ENCODE measurements around the gene EFNA2. TPM values are rescaled to one million over a fixed set of nuclear protein-coding genes. Genes with fewer than 3 reads are reported as not detected.

The EFNA2 gene
- total and polyA plus RNA-seq, 9 donors = 0.11 TPM; not detected in 8

DNA sequence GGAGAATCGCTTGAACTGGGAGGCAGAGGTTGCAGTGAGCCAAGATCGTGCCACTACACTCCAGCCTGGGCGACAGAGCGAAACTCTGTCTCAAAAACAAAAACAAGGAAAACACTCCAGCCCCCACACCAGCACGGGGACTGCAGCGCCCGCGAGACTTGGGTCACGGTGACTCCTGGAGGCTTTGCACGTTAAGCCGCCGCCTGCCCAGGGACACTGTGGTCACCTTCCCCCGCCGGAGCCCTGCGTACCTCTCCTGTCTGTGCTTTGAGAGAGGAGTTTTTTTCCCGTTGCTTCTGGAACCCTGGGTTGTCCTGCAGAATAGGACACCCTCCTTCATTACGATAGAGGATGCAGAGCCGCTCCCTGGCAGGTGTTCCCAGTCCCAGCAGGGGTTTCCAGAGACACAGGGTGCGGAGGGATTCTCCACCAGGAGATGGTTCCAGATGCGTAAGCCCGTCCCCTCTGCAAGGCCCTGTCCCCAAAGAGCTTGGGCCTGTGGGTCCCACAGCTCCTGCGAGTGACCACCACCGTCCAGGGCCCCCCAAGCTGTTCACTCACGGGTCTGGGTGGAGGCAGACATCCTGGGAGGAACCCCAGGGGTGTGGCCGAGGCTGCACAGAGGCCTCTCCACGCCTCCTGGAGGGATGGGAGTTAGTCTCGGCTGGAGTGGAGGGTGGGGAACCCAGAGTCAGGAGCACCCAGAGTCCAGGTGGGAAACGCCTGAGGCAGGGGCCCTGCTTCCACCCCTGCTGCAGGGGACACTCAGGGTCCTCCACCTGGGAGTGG lies 55.2 kb downstream of the EFNA2 start:
- intact Hi-C loops (cut with DNase I) = no loop called here
- DNase-seq = no peak
- H3K9me3 ChIP-seq = no peaks in the 10 kb centered on the region
- no peaks in the 10 kb centered on the region for H3K27me3 ChIP-seq
- no peaks in the 10 kb centered on the region for H3K4me1 ChIP-seq (ENCODE audit: insufficient read depth)
- H3K27ac ChIP-seq = no peak overlapping the region
- H3K4me3 ChIP-seq = no peak overlapping the region
- H3K36me3 ChIP-seq = no peaks in the 10 kb centered on the region
- WGBS, 3 donors = 64 to 80% (median 66%) methylated on average over 28 of the region's 28 CpGs
- TF ChIP-seq EP300 (IDR thresholded peaks at IDR 0.05) = no peak
- no peak for TF ChIP-seq POLR2A (IDR thresholded peaks at IDR 0.05)
- TF ChIP-seq, protein P1, sequence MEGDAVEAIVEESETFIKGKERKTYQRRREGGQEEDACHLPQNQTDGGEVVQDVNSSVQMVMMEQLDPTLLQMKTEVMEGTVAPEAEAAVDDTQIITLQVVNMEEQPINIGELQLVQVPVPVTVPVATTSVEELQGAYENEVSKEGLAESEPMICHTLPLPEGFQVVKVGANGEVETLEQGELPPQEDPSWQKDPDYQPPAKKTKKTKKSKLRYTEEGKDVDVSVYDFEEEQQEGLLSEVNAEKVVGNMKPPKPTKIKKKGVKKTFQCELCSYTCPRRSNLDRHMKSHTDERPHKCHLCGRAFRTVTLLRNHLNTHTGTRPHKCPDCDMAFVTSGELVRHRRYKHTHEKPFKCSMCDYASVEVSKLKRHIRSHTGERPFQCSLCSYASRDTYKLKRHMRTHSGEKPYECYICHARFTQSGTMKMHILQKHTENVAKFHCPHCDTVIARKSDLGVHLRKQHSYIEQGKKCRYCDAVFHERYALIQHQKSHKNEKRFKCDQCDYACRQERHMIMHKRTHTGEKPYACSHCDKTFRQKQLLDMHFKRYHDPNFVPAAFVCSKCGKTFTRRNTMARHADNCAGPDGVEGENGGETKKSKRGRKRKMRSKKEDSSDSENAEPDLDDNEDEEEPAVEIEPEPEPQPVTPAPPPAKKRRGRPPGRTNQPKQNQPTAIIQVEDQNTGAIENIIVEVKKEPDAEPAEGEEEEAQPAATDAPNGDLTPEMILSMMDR (IDR thresholded peaks at IDR 0.05) = no peak

DNA sequence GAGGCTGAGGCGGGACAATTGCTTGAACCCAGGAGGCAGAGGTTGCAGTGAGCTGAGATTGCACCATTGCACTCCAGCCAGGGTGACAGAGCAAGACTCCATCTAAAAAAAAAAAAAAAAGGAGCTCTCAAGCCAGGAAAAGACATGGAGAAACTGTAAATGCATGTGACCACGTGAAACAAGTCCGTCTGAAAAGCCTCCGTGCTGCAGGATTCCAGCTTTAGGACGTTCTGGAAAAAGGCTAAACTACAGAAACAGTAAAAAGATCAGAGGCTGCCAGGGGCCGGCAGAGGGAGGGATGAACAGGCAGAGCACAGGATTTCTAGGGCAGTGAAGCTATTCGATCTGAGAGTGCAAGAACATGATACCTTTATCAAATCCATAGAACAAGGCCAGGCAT lies 57.4 kb downstream of the EFNA2 start:
- Histone ChIP-seq H3K4me3 (no peak overlapping the region), H3K27me3 (no peaks in the 10 kb centered on the region), H3K27ac (no peak overlapping the region), H3K4me1 (ENCODE audit: insufficient read depth) (no peaks in the 10 kb centered on the region), H3K9me3 (no peaks in the 10 kb centered on the region), H3K36me3 (no peaks in the 10 kb centered on the region)
- TF ChIP-seq, protein P1 (IDR thresholded peaks at IDR 0.05) = no peak
- TF ChIP-seq POLR2A (IDR thresholded peaks at IDR 0.05) = no peak
- no peak for TF ChIP-seq EP300 (IDR thresholded peaks at IDR 0.05)
- DNase-seq = no peak
- intact Hi-C loops (cut with DNase I) = no loop called here
- 5 to 19% (median 8%) methylated on average over 7 of the region's 7 CpGs for WGBS, 3 donors

DNA sequence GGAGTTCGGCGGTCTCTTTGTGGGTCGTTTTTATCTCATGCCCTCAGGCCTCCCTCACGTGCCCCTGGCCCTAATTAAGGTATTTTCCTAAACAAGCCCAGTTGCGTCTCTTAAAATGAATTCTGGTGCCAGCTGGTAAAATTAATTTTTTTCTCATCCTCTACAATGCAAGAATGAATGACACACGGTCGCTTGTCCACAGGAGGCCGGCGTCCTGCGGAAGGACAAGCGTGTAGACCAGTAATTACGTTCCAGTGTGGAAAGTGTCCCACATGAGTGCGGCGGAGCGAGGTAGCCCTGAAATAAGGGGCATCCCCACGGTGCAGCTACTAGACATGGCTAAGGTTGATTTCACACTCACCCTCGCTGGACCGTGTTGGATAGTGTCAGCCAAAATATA lies 63.5 kb downstream of the EFNA2 start:
- Histone ChIP-seq H3K36me3 (no peaks in the 10 kb centered on the region), H3K27me3 (no peaks in the 10 kb centered on the region), H3K9me3 (no peaks in the 10 kb centered on the region), H3K27ac (no peak overlapping the region), H3K4me3 (no peak overlapping the region), H3K4me1 (ENCODE audit: insufficient read depth) (no peaks in the 10 kb centered on the region)
- intact Hi-C loops (cut with DNase I) = no loop called here
- no peak for DNase-seq
- 81 to 82% (median 82%) methylated on average over 18 of the region's 18 CpGs for WGBS, 3 donors
- no peak for TF ChIP-seq POLR2A (IDR thresholded peaks at IDR 0.05)

DNA sequence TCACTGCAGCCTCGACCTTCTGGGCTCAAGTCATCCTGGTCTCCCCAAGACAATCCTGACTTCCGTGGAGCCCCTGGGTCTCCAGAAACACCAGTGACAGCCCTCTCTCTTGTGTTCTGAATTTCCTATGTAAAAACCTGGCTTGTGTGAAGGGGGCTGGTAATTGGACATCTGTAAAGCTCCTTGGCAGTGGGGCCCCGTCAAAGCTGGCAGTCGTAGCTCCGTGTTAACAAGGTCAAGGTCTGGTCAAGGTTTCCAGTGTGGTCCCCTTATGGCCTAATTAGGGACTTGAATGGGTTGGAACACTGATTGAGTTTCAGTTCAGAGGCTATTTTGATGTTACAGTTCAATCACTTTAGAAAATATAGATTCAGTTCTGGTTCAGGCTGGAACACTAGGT lies 65.2 kb downstream of the EFNA2 start:
- Histone ChIP-seq H3K27me3 (no peaks in the 10 kb centered on the region), H3K4me3 (no peak overlapping the region), H3K27ac (no peak overlapping the region), H3K9me3 (no peaks in the 10 kb centered on the region), H3K4me1 (ENCODE audit: insufficient read depth) (no peaks in the 10 kb centered on the region), H3K36me3 (no peaks in the 10 kb centered on the region)
- intact Hi-C loops (cut with DNase I) = no loop called here
- no peak for TF ChIP-seq POLR2A (IDR thresholded peaks at IDR 0.05)
- TF ChIP-seq EP300 (IDR thresholded peaks at IDR 0.05) = no peak
- TF ChIP-seq, protein P1 (IDR thresholded peaks at IDR 0.05) = no peak
- 26 to 28% (median 28%) methylated on average over 5 of the region's 5 CpGs for WGBS, 3 donors
- no peak for DNase-seq

Other genes starting within 250 kb of the EFNA2 start
- 10 to 100 TPM in 1 of 7 donors, 1 to 10 TPM in 6; 1.5 to 10.5 (median 2.6) TPM for gene ABCA7, start 245.8 kb upstream of the EFNA2 start, total RNA-seq
- 1 to 10 TPM; 1.4 to 1.9 TPM for gene ABCA7, start 245.8 kb upstream of the EFNA2 start, polyA plus RNA-seq
- gene ARHGAP45, start 218.7 kb upstream of the EFNA2 start, total RNA-seq = 10 to 100 TPM in 2 of 7 donors, 1 to 10 TPM in 5; 2.7 to 10.6 (median 8.9) TPM
- gene ARHGAP45, start 218.7 kb upstream of the EFNA2 start, polyA plus RNA-seq = 1 to 10 TPM; 1.0 to 5.1 TPM
- 100 to 1,000 TPM in 5 of 7 donors, 10 to 100 TPM in 2; 88.2 to 157 (median 140) TPM for gene POLR2E, start 190.5 kb upstream of the EFNA2 start, total RNA-seq
- 100 to 1,000 TPM in 1 of 2 donors, 10 to 100 TPM in 1; 11.1 to 119 TPM for gene POLR2E, start 190.5 kb upstream of the EFNA2 start, polyA plus RNA-seq
- gene GPX4, start 181.9 kb upstream of the EFNA2 start, total RNA-seq = 100 to 1,000 TPM; 189 to 309 (median 247) TPM
- 100 to 1,000 TPM; 239 to 450 TPM for gene GPX4, start 181.9 kb upstream of the EFNA2 start, polyA plus RNA-seq
- 10 to 100 TPM; 20.7 to 92.6 (median 62.4) TPM for gene SBNO2, start 111.6 kb upstream of the EFNA2 start, total RNA-seq
- gene SBNO2, start 111.6 kb upstream of the EFNA2 start, polyA plus RNA-seq = 10 to 100 TPM in 1 of 2 donors, 1 to 10 TPM in 1; 6.1 to 36.7 TPM
- 10 to 100 TPM; 38.7 to 71.2 (median 54.2) TPM for gene STK11, start 80.1 kb upstream of the EFNA2 start, total RNA-seq
- 10 to 100 TPM; 36.9 to 57.4 TPM for gene STK11, start 80.1 kb upstream of the EFNA2 start, polyA plus RNA-seq
- 10 to 100 TPM in 2 of 7 donors, 1 to 10 TPM in 2, under 1 TPM in 3; 0.61 to 21.1 (median 2.4) TPM for gene CBARP, start 47.9 kb upstream of the EFNA2 start, total RNA-seq
- under 1 TPM in 1 of 2 donors, not detected in 1; 0.45 TPM for gene CBARP, start 47.9 kb upstream of the EFNA2 start, polyA plus RNA-seq
- 100 to 1,000 TPM in 6 of 7 donors, 10 to 100 TPM in 1; 71.9 to 218 (median 148) TPM for gene ATP5F1D, start 44.1 kb upstream of the EFNA2 start, total RNA-seq
- 100 to 1,000 TPM in 1 of 2 donors, 1 to 10 TPM in 1; 1.3 to 110 TPM for gene ATP5F1D, start 44.1 kb upstream of the EFNA2 start, polyA plus RNA-seq
- 100 to 1,000 TPM in 5 of 7 donors, 10 to 100 TPM in 2; 44.9 to 261 (median 107) TPM for gene MIDN, start 37.3 kb upstream of the EFNA2 start, total RNA-seq
- 10 to 100 TPM; 10.1 to 26.7 TPM for gene MIDN, start 37.3 kb upstream of the EFNA2 start, polyA plus RNA-seq
- 100 to 1,000 TPM; 602 to 917 (median 855) TPM for gene CIRBP, start 16.5 kb upstream of the EFNA2 start, total RNA-seq
- gene CIRBP, start 16.5 kb upstream of the EFNA2 start, polyA plus RNA-seq = 1,000 to 10,000 TPM in 1 of 2 donors, 100 to 1,000 TPM in 1; 610 to 1,254 TPM
- gene FAM174C, start 10.3 kb upstream of the EFNA2 start, total RNA-seq = 10 to 100 TPM; 21.7 to 72.5 (median 26.7) TPM
- 10 to 100 TPM in 1 of 2 donors, under 1 TPM in 1; 0.30 to 35.2 TPM for gene FAM174C, start 10.3 kb upstream of the EFNA2 start, polyA plus RNA-seq
- 100 to 1,000 TPM in 1 of 7 donors, 10 to 100 TPM in 6; 65.6 to 112 (median 79.9) TPM for gene NDUFS7, start 98.0 kb downstream of the EFNA2 start, total RNA-seq
- 10 to 100 TPM in 1 of 2 donors, under 1 TPM in 1; 0.72 to 96.2 TPM for gene NDUFS7, start 98.0 kb downstream of the EFNA2 start, polyA plus RNA-seq
- gene GAMT, start 115.7 kb downstream of the EFNA2 start, total RNA-seq = 10 to 100 TPM in 6 of 7 donors, 1 to 10 TPM in 1; 8.3 to 34.1 (median 20.1) TPM
- gene GAMT, start 115.7 kb downstream of the EFNA2 start, polyA plus RNA-seq = 10 to 100 TPM in 1 of 2 donors, 1 to 10 TPM in 1; 8.0 to 13.8 TPM
- 100 to 1,000 TPM in 1 of 7 donors, 10 to 100 TPM in 6; 35.4 to 113 (median 79.5) TPM for gene DAZAP1, start 121.7 kb downstream of the EFNA2 start, total RNA-seq
- gene DAZAP1, start 121.7 kb downstream of the EFNA2 start, polyA plus RNA-seq = 10 to 100 TPM; 29.6 to 58.5 TPM
- 1,000 to 10,000 TPM; 1,643 to 7,253 (median 2,328) TPM for gene RPS15, start 152.5 kb downstream of the EFNA2 start, total RNA-seq
- 1,000 to 10,000 TPM in 1 of 2 donors, 100 to 1,000 TPM in 1; 174 to 5,234 TPM for gene RPS15, start 152.5 kb downstream of the EFNA2 start, polyA plus RNA-seq
- under 1 TPM; under 0.01 to 0.28 (median 0.12) TPM for gene APC2, start 164.2 kb downstream of the EFNA2 start, total RNA-seq
- gene APC2, start 164.2 kb downstream of the EFNA2 start, polyA plus RNA-seq = under 1 TPM in 1 of 2 donors, not detected in 1; 0.02 TPM
- 10 to 100 TPM; 15.3 to 25.8 (median 22.2) TPM for gene C19orf25, start 193.3 kb downstream of the EFNA2 start, total RNA-seq
- gene C19orf25, start 193.3 kb downstream of the EFNA2 start, polyA plus RNA-seq = 10 to 100 TPM in 1 of 2 donors, 1 to 10 TPM in 1; 1.1 to 26.3 TPM
- 1 to 10 TPM in 6 of 7 donors, under 1 TPM in 1; 0.83 to 9.4 (median 1.9) TPM for gene PCSK4, start 204.5 kb downstream of the EFNA2 start, total RNA-seq
- 1 to 10 TPM in 1 of 2 donors, not detected in 1; 2.9 TPM for gene PCSK4, start 204.5 kb downstream of the EFNA2 start, polyA plus RNA-seq
- gene REEP6, start 205.3 kb downstream of the EFNA2 start, total RNA-seq = 10 to 100 TPM in 2 of 7 donors, 1 to 10 TPM in 5; 2.9 to 13.0 (median 7.2) TPM
- gene REEP6, start 205.3 kb downstream of the EFNA2 start, polyA plus RNA-seq = 1 to 10 TPM; 9.2 to 9.7 TPM
- gene ADAMTSL5, start 227.1 kb downstream of the EFNA2 start, total RNA-seq = 1 to 10 TPM in 4 of 7 donors, under 1 TPM in 2, not detected in 1; 0.42 to 7.5 (median 2.0) TPM
- gene ADAMTSL5, start 227.1 kb downstream of the EFNA2 start, polyA plus RNA-seq = 1 to 10 TPM in 1 of 2 donors, under 1 TPM in 1; 0.19 to 4.9 TPM
- gene PLK5, start 238.2 kb downstream of the EFNA2 start, total RNA-seq = 1 to 10 TPM in 2 of 7 donors, under 1 TPM in 1, not detected in 4; 0.11 to 1.1 (median 1.1) TPM
- gene PLK5, start 238.2 kb downstream of the EFNA2 start, polyA plus RNA-seq = under 1 TPM in 1 of 2 donors, not detected in 1; 0.23 TPM